ENCODE data around the gene ZNF358. TPM values are rescaled to one million over a fixed set of nuclear protein-coding genes. Genes with fewer than 3 reads are reported as not detected.

ZNF358 gene
- total RNA-seq, 2 donors from 2014 or later, result 44.5 to 88.9 TPM

GRCh38 chr19:7539827-7540425 is 24.0 kb downstream of the ZNF358 start:
- Histone ChIP-seq H3K27ac (no peak overlapping the region), H3K27me3 (replicated peaks; ENCODE audit: insufficient read depth) (no peaks in the 10 kb centered on the region), H3K9me3 (no peaks in the 10 kb centered on the region), H3K4me1 (ENCODE audit: control insufficient read depth in 1 of 2, low read depth in 2 of 2) (peaks cover 4 to 9% of the 10 kb centered on the region in 2 donors), H3K36me3 (peaks cover 58% of the 10 kb centered on the region), H3K4me3 (no peak overlapping the region)
- no peak for TF ChIP-seq CTCF (IDR thresholded peaks at IDR 0.05)
- no peak for ATAC-seq (ENCODE audit: insufficient number of reproducible peaks, low FRiP score, low read depth)
- no peak for DNase-seq (ENCODE audit: low spot score)

- Histone ChIP-seq H3K36me3 (peaks cover 60% of the 10 kb centered on the region), H3K27ac (no peak overlapping the region), H3K4me1 (ENCODE audit: control insufficient read depth in 1 of 2, low read depth in 2 of 2) (peaks cover 4 to 7% of the 10 kb centered on the region in 2 donors), H3K4me3 (no peak overlapping the region), H3K9me3 (no peaks in the 10 kb centered on the region), H3K27me3 (replicated peaks; ENCODE audit: insufficient read depth) (no peaks in the 10 kb centered on the region)
- ATAC-seq (ENCODE audit: insufficient number of reproducible peaks, low FRiP score, low read depth) (no peak), DNase-seq (ENCODE audit: low spot score) (no peak)
- TF ChIP-seq CTCF (IDR thresholded peaks at IDR 0.05), result no peak
These were observed 25.0 kb downstream of the ZNF358 start for GRCh38 chr19:7540761-7541474.

- Histone ChIP-seq H3K4me3 (no peak overlapping the region), H3K27ac (no peak overlapping the region), H3K27me3 (replicated peaks; ENCODE audit: insufficient read depth) (no peaks in the 10 kb centered on the region), H3K9me3 (no peaks in the 10 kb centered on the region), H3K36me3 (peaks cover 60% of the 10 kb centered on the region), H3K4me1 (ENCODE audit: control insufficient read depth in 1 of 2, low read depth in 2 of 2) (peaks cover 0 to 2% of the 10 kb centered on the region in 2 donors)
- DNase-seq (ENCODE audit: low spot score), result no peak
- TF ChIP-seq CTCF (IDR thresholded peaks at IDR 0.05), result no peak
- ATAC-seq (ENCODE audit: insufficient number of reproducible peaks, low FRiP score, low read depth), result no peak
These were observed 25.5 kb downstream of the ZNF358 start for GRCh38 chr19:7541475-7541824.

- DNase-seq (ENCODE audit: low spot score) (no peak), ATAC-seq (ENCODE audit: insufficient number of reproducible peaks, low FRiP score, low read depth) (no peak)
- Histone ChIP-seq H3K9me3 (no peaks in the 10 kb centered on the region), H3K27me3 (replicated peaks; ENCODE audit: insufficient read depth) (no peaks in the 10 kb centered on the region), H3K4me3 (no peak overlapping the region), H3K27ac (no peak overlapping the region), H3K36me3 (peaks cover 62% of the 10 kb centered on the region), H3K4me1 (ENCODE audit: control insufficient read depth in 1 of 2, low read depth in 2 of 2) (no peaks in the 10 kb centered on the region)
- TF ChIP-seq CTCF (IDR thresholded peaks at IDR 0.05), result no peak
These were observed 26.0 kb downstream of the ZNF358 start for GRCh38 chr19:7541828-7542443.

- Histone ChIP-seq H3K27me3 (replicated peaks; ENCODE audit: insufficient read depth) (no peaks in the 10 kb centered on the region), H3K9me3 (no peaks in the 10 kb centered on the region), H3K36me3 (peaks cover 54% of the 10 kb centered on the region), H3K27ac (peak overlapping the region in 1 of 2 donors; percentile 17), H3K4me1 (ENCODE audit: control insufficient read depth in 1 of 2, low read depth in 2 of 2) (no peaks in the 10 kb centered on the region), H3K4me3 (no peak overlapping the region)
- no peak for TF ChIP-seq CTCF (IDR thresholded peaks at IDR 0.05)
- ATAC-seq (ENCODE audit: insufficient number of reproducible peaks, low FRiP score, low read depth), result no peak
- no peak for DNase-seq (ENCODE audit: low spot score)
These were observed 26.8 kb downstream of the ZNF358 start for GRCh38 chr19:7542556-7543348.
